GM12878 (cell line): Measurements from ENCODE around the gene FNDC11. TPM values are rescaled to one million over a fixed set of nuclear protein-coding genes. Genes with fewer than 3 reads are reported as not detected.

Experiments
- ATAC-seq: fragments of 200-7000 bp; cut with Tn5 transposase; 3 replicates; pipeline ENCODE4 v1.9.1; 2020; ENCODE audit warnings: mild to moderate bottlenecking, moderate library complexity
- BruUV-seq: library from RNA; stranded (reverse); fragments of 400-500 nt; replicated peaks from 2 replicates; lab custom pipeline; 2021; lab: Mats Ljungman, UMichigan
- CTCF ChIA-PET: fragments of 300-600 bp; sonication (Branson Sonifier 250); formaldehyde crosslinking; extraction: SDS; loops from one replicate; lab custom pipeline; 2021; ENCODE audit warnings: inconsistent platforms; lab: Yijun Ruan, JAX
- POLR2A ChIA-PET: fragments of 350-600 bp; formaldehyde crosslinking; extraction: SDS; loops from one replicate; lab custom pipeline; 2021; ENCODE audit warnings: inconsistent platforms; lab: Charles Lee
- RAD21 ChIA-PET: fragments of 300-600 bp; sonication (Branson Sonifier 250); formaldehyde crosslinking; loops from one replicate; lab custom pipeline; 2023; ENCODE audit warnings: antibody characterized with exemption; ENCODE audit not compliant: unreplicated experiment; lab: Charles Lee
- SMC1A ChIA-PET: fragments of 300-600 bp; sonication (Branson Sonifier 250); formaldehyde crosslinking; loops from one replicate; lab custom pipeline; 2023; ENCODE audit not compliant: unreplicated experiment, uncharacterized antibody; lab: Charles Lee
- DNase-seq: peaks from one replicate; pipeline ENCODE4 v3.0.0-alpha.2; 2011; ENCODE audit warnings: low read depth, low spot score
- FAIRE-seq: peaks from 3 replicates; lab custom pipeline; 2011; peaks lifted over from hg19 to GRCh38; lab: Jason Lieb, UNC
- H2AFZ ChIP-seq: 2 replicates; pipeline ENCODE4 v1.6.0; 2011; ENCODE audit warnings: low read depth, low read length, control low read depth; ENCODE audit not compliant: control insufficient read depth
- H3K27ac ChIP-seq: 2 replicates; pipeline ENCODE4 v1.5.1; 2011; ENCODE audit warnings: control low read depth; ENCODE audit not compliant: control insufficient read depth, insufficient read depth
- H3K27me3 ChIP-seq, 2 experiments: replicated peaks in 1 of 2; 2 replicates each; pipeline versions ENCODE4 v1.6.0 to v1.6.1; 2011; ENCODE audit warnings: low read length in 1 of 2; ENCODE audit not compliant: control insufficient read depth in 2 of 2, insufficient read depth in 2 of 2
- H3K36me3 ChIP-seq, 2 experiments: 2 replicates each; pipeline ENCODE4 v1.5.1; 2011; ENCODE audit warnings: low read length in 1 of 2; ENCODE audit not compliant: control insufficient read depth in 2 of 2, insufficient read depth in 2 of 2
- H3K4me1 ChIP-seq: 2 replicates; pipeline ENCODE4 v1.6.1; 2011; ENCODE audit warnings: mild to moderate bottlenecking, low read length, moderate library complexity, mixed read lengths; ENCODE audit not compliant: control insufficient read depth, insufficient read depth
- H3K4me2 ChIP-seq: 2 replicates; pipeline ENCODE4 v1.6.0; 2011; ENCODE audit warnings: control low read depth; ENCODE audit not compliant: control insufficient read depth, insufficient read depth
- H3K4me3 ChIP-seq: fragments of 200-600 bp; sonication (generic); 2 replicates; pipeline ENCODE4 v1.5.1; 2016
- H3K79me2 ChIP-seq: 2 replicates; pipeline ENCODE4 v1.6.0; 2011; ENCODE audit warnings: low read length; ENCODE audit not compliant: control insufficient read depth, insufficient read depth
- H3K9ac ChIP-seq: 2 replicates; pipeline ENCODE4 v1.8.0; 2011; ENCODE audit warnings: low read length, control low read depth, mixed read lengths; ENCODE audit not compliant: control insufficient read depth, insufficient read depth
- H3K9me3 ChIP-seq: replicated peaks from 3 replicates; pipeline ENCODE4 v1.5.1; 2011; ENCODE audit warnings: mild to moderate bottlenecking, low read length; ENCODE audit not compliant: control insufficient read depth, insufficient read depth
- H4K20me1 ChIP-seq: 2 replicates; pipeline ENCODE4 v1.6.0; 2011; ENCODE audit not compliant: control insufficient read depth, insufficient read depth
- BHLHE40 ChIP-seq, 2 experiments: fragments of 450-650 bp in 1 of 2; IDR thresholded peaks; 2 replicates each; pipeline ENCODE4 v1.6.1; 2011 to 2017; ENCODE audit warnings: low read depth in 2 of 2, borderline replicate concordance in 1 of 2, improper control_type of control experiment in 1 of 2, low read length in 1 of 2, mild to moderate bottlenecking in 1 of 2
- CBX3 ChIP-seq: fragments of 200-600 bp; sonication (generic); IDR thresholded peaks from 2 replicates; pipeline ENCODE4 v1.6.1; 2016; ENCODE audit warnings: low read depth, borderline replicate concordance
- ETV6 ChIP-seq, 2 experiments: fragments of 450-650 bp in 1 of 2; IDR thresholded peaks in 1 of 2; conservative IDR thresholded peaks in 1 of 2; 2 replicates each; pipeline ENCODE4 v1.6.1; 2014; ENCODE audit warnings: antibody characterized with exemption in 1 of 2, borderline replicate concordance in 1 of 2, low read depth in 1 of 2, mild to moderate bottlenecking in 1 of 2, moderate library complexity in 1 of 2
- FOS ChIP-seq: IDR thresholded peaks from 3 replicates; pipeline ENCODE4 v1.6.1; 2011; ENCODE audit warnings: borderline replicate concordance; ENCODE audit not compliant: insufficient read length; ENCODE audit errors: extremely low read depth
- HDGF ChIP-seq: fragments of 450-650 bp; IDR thresholded peaks from 2 replicates; pipeline ENCODE4 v1.6.1; 2016; ENCODE audit warnings: antibody characterized with exemption
- HSF1 ChIP-seq: fragments of 150-350 bp; IDR thresholded peaks from 2 replicates; pipeline ENCODE4 v1.6.1; 2014; ENCODE audit warnings: mild to moderate bottlenecking, low read depth, low read length
- IKZF1 ChIP-seq: fragments of 450-650 bp; conservative IDR thresholded peaks from 2 replicates; pipeline ENCODE4 v1.6.1; 2017; ENCODE audit warnings: antibody characterized with exemption, mild to moderate bottlenecking
- KAT2A ChIP-seq: conservative IDR thresholded peaks from 2 replicates; pipeline ENCODE4 v1.6.1; 2011; ENCODE audit warnings: low read depth, low read length; ENCODE audit not compliant: control insufficient read depth
- KLF5 ChIP-seq: fragments of 450-650 bp; IDR thresholded peaks from 2 replicates; pipeline ENCODE4 v1.6.1; 2014; ENCODE audit warnings: mild to moderate bottlenecking; ENCODE audit not compliant: partially characterized antibody
- MEF2B ChIP-seq: fragments of 450-650 bp; IDR thresholded peaks from 2 replicates; pipeline ENCODE4 v1.6.1; 2018; ENCODE audit warnings: mild to moderate bottlenecking, moderate library complexity; ENCODE audit not compliant: partially characterized antibody, poor library complexity, severe bottlenecking
- PAX5 ChIP-seq: IDR thresholded peaks from 2 replicates; pipeline ENCODE4 v1.6.1; 2011; ENCODE audit warnings: low read depth, low read length, borderline replicate concordance
- SIN3A ChIP-seq: IDR thresholded peaks from 2 replicates; pipeline ENCODE4 v1.6.1; 2012; ENCODE audit warnings: low read depth, low read length, improper control_type of control experiment
- TCF12 ChIP-seq: IDR thresholded peaks from 2 replicates; pipeline ENCODE4 v1.6.1; 2011; ENCODE audit warnings: low read depth, mild to moderate bottlenecking, low read length
- WRNIP1 ChIP-seq: IDR thresholded peaks from 2 replicates; pipeline ENCODE4 v1.6.1; 2011; ENCODE audit warnings: low read depth, low read length, improper control_type of control experiment, borderline replicate concordance
- YY1 ChIP-seq: IDR thresholded peaks from 2 replicates; pipeline ENCODE4 v1.6.1; 2011; ENCODE audit warnings: low read depth, mild to moderate bottlenecking, low read length
- WGBS: methylation state at CpG from one replicate; pipeline ENCODE4 v1.1.6; 2016; ENCODE audit warnings: low lambda C conversion rate; ENCODE audit not compliant: insufficient replicate concordance, insufficient coverage; ENCODE audit errors: missing lambda C conversion rate; 5-methylcytosine and 5-hydroxymethylcytosine counted together
- in situ Hi-C: fragments of 300-500 bp; cut with MboI; formaldehyde crosslinking; loops from 9 replicates; pipeline ENCODE4 v1.14.3; 2018; ENCODE audit warnings: mixed read lengths
- intact Hi-C: fragments of 100-400 bp; cut with micrococcal nuclease; formaldehyde crosslinking; loops from one replicate; pipeline ENCODE4 v1.14.2; 2022; ENCODE audit not compliant: unreplicated experiment
- polyA plus RNA-seq, 11 experiments: library from polyadenylated mRNA; depleted of rRNA in 4 of 11; unstranded in 6 of 11; stranded (reverse) in 5 of 11; fragments of >200 nt; fragmentation: Nextera tagmentation in 4 of 11; fragmentation: Illumina TruSeq in 1 of 11; extraction: Ambion mirVana in 4 of 11; extraction: Trizol in 1 of 11; gene quantifications; 1 replicate in 1 of 11; 2 replicates in 10 of 11; pipeline versions ENCODE4 v1.2.1 to v1.2.3, GENCODE V29; 2011 to 2016; ENCODE audit warnings: inconsistent platforms in 2 of 11, missing spikeins in 2 of 11, low read depth in 1 of 11
- total RNA-seq, 4 experiments: library from RNA; depleted of rRNA in 3 of 4; stranded (reverse); fragments of >200 nt in 3 of 4; fragmentation: Illumina TruSeq in 1 of 4; extraction: Trizol in 1 of 4; gene quantifications; 2 replicates each; pipeline versions ENCODE4 v1.2.1 to v1.2.3, GENCODE V29; 2013 to 2021

FNDC11 gene
- total and polyA plus RNA-seq, 10 of the 15 experiments (the other 5 are each of a cell fraction or from before 2014, with no cell fraction given) = 0.09 to 0.72 (median 0.34) TPM; not detected in 2

GRCh38 chr20:63562461-63563224, 8.7 kb downstream of the FNDC11 start:
- CTCF ChIA-PET = interaction anchor here (1.0 to 1.3 kb wide), 2 partner anchors 8 to 20 kb away, joined by 3 to 4 read pairs; no protein-coding TSS in a partner anchor
- in situ Hi-C loops = no loop called here
- H3K36me3 ChIP-seq = no peaks in the 10 kb centered on the region; a peak in 1 of 4 replicates

More at GRCh38 chr20:63562461-63563224, 8.7 kb downstream of the FNDC11 start:
- H3K27ac ChIP-seq = no peak overlapping the region
- peaks cover 8% of the 10 kb centered on the region for H3K4me1 ChIP-seq
- FAIRE-seq (no peak), DNase-seq (no peak), ATAC-seq (peak; percentile 54)
- no peaks in the 10 kb centered on the region for H3K27me3 ChIP-seq
- ChIA-PET RAD21 (interaction anchor here (1.3 kb wide), 1 partner anchor 20 kb away, joined by 3 read pairs; no protein-coding TSS in a partner anchor), SMC1A (interaction anchor here (0.9 to 1.1 kb wide), 2 partner anchors 8 to 13 kb away, joined by 3 read pairs; partner anchors contain the start of gene FNDC11)
- WGBS = 97% methylated on average over 44 of the region's 54 CpGs
- no peaks in the 10 kb centered on the region; the same call in 2 of the 3 replicates for H3K9me3 ChIP-seq
- H4K20me1 ChIP-seq = no peaks in the 10 kb centered on the region
- no peaks in the 10 kb centered on the region for H3K79me2 ChIP-seq
- no TSS peak for BruUV-seq
- H3K9ac ChIP-seq = no peak overlapping the region
- H2AFZ ChIP-seq = no peak overlapping the region
- intact Hi-C loops = no loop called here
- H3K4me2 ChIP-seq = no peak overlapping the region
- peak; percentile 62; the same call in 1 of the 2 replicates for TF ChIP-seq TCF12
- TF ChIP-seq HDGF = no peak
- peak; percentile 73 for TF ChIP-seq MEF2B
- no peak for TF ChIP-seq WRNIP1
- TF ChIP-seq ETV6 (conservative IDR thresholded peaks at IDR 0.05 in 1 of 2, IDR thresholded peaks at IDR 0.05 in 1 of 2; ENCODE audit: borderline replicate concordance in 1 of 2, low read depth in 1 of 2) = no peak
- TF ChIP-seq FOS = no peak
- TF ChIP-seq KAT2A = no peak
- TF ChIP-seq YY1 = no peak
- TF ChIP-seq IKZF1 = 0 out of 2 replicates have a peak, but pooled peaks have one; percentile 32
- peak; percentile 29 to 75; a peak in 1 of 4 replicates for TF ChIP-seq BHLHE40 (IDR thresholded peaks at IDR 0.05; ENCODE audit: borderline replicate concordance in 1 of 2, low read depth in 2 of 2, low read length in 1 of 2)
- no peak for TF ChIP-seq HSF1
- TF ChIP-seq CBX3 = no peak
- TF ChIP-seq PAX5 = peak; percentile 73; the same call in 1 of the 2 replicates
- TF ChIP-seq SIN3A = no peak
- no peak for TF ChIP-seq KLF5
- TF ChIP-seq, all 136 proteins: peak for 5
- no peak overlapping the region for H3K4me3 ChIP-seq
- POLR2A ChIA-PET = interaction anchor here (0.9 kb wide), 1 partner anchor 11 kb away, joined by 3 read pairs; no protein-coding TSS in a partner anchor
